GM21717 (cell line): ENCODE measurements around the gene MLH1.

ENCODE experiments used
- ATAC-seq: cut with Tn5 transposase; IDR thresholded peaks from one replicate; pipeline ENCODE4 v1.9.1; 2021; ENCODE audit warnings: mild to moderate bottlenecking, moderate library complexity; ENCODE audit not compliant: unreplicated experiment

The MLH1 gene

DNA sequence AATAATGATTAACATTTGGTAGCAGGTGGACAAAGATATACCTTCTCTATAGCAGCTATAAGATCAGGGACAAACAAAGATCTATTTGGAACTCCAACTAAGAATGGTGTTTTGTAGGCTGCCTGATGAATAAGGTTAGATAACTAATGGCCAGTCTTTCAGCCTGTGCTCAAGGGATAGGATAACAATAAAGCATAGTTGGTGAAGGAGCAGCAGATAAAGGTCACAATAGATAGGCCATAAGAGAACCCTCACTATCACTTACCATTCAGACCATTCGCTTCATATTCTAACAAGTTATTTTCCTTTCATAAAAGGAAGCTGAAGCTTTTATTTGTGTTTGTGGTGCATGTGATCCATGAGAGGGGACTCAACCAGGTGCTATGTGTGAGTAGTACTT, 20.2 kb upstream of the MLH1 start:
- no peak for ATAC-seq

DNA sequence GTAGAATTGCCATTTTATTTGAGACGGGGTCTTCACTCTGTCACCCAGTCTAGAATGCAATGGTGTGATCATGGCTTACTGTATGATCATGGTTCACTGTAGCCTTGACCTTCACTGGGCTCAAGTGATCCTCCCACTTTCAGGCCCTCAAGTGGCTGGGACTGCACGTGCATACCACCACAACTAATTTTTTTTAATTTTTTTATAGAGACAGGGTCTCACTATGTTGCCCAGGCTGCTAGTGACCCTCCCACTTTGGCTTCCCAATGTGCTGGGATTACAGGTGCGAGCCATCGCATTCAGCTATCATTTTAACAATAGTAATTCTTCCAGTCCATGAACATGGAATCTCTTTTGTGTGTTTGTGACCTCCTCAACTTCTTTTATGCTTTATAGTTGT, 12.3 kb upstream of the MLH1 start:
- no peak for ATAC-seq

GRCh38 chr3:36988356-36988755, 5.0 kb upstream of the MLH1 start:
- ATAC-seq, result no peak

- no peak for ATAC-seq
Measured at GRCh38 chr3:36989005-36989404, 4.3 kb upstream of the MLH1 start.

DNA sequence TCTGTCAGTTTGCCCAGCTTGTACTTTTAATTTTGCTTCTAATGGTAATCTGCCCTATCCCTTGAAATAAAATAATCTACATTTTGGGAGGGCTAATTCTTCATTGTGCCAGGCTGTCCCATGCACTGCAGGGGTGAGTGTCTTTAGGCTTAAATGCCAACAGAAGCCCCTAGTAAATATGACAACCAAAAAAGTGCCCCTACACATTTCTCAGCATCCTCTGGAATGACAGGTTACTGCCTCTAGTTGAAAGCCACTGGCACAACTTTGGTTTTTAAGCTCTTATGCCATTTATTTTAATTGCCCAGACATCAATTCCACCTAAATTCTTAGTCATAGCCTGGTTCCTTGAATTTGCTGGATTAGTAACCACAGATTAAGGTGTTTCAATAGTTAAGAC, 3.8 kb upstream of the MLH1 start:
- no peak for ATAC-seq

- ATAC-seq, result no peak
Measured at GRCh38 chr3:36991147-36991546, 2.2 kb upstream of the MLH1 start.

- ATAC-seq, result no peak
Measured at GRCh38 chr3:36991923-36992805, 1.2 kb upstream of the MLH1 start.

DNA sequence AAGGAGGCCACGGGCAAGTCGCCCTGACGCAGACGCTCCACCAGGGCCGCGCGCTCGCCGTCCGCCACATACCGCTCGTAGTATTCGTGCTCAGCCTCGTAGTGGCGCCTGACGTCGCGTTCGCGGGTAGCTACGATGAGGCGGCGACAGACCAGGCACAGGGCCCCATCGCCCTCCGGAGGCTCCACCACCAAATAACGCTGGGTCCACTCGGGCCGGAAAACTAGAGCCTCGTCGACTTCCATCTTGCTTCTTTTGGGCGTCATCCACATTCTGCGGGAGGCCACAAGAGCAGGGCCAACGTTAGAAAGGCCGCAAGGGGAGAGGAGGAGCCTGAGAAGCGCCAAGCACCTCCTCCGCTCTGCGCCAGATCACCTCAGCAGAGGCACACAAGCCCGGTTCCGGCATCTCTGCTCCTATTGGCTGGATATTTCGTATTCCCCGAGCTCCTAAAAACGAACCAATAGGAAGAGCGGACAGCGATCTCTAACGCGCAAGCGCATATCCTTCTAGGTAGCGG, 452 bp upstream of the MLH1 start, which contains the start of gene EPM2AIP1:
Gene EPM2AIP1 (minus strand): TSS at position 326 of the 520 bp plus-strand sequence. CDS start 54 bp downstream, at position 272.
- ATAC-seq, result peak; percentile 85

DNA sequence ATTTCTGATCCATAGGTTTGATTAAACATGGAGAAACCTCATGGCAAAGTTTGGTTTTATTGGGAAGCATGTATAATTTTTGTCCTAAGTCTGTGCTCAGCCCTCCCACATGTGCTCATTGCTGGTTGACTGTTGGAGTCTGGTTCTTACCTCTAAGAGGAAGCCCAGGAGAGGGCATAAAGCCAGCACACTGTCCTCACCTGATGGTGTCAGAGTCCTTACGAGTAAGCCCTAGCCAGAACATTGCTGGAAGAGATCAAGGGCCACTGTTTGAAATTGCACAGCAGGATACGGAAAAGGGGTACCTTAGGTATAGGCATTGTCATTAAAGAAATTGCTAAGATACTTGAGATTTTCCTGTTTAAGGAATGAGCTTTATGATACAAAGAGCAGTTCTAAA, 21.3 kb downstream of the MLH1 start:
- no peak for ATAC-seq

DNA sequence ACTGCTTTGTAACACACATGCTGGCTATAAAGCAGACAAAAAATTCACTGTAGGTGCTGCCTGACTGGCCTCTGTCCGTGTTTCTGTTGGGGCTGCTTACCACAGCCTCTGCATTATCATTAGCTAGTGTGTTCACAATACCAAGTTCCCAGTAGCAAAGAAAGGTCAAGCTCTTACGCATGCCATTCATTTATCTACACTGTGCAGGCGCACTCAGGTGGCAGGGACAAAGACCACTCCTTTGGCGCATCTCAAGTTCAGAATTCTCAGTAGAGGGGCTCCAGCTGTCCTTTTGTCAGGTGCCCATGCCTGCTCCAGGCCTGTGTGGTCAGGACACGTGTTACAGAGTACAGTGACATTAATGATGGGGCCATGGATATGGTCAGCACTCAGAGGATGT, 22.3 kb downstream of the MLH1 start:
- ATAC-seq, result no peak

GRCh38 chr3:37016903-37017302, 23.6 kb downstream of the MLH1 start:
- no peak for ATAC-seq

DNA sequence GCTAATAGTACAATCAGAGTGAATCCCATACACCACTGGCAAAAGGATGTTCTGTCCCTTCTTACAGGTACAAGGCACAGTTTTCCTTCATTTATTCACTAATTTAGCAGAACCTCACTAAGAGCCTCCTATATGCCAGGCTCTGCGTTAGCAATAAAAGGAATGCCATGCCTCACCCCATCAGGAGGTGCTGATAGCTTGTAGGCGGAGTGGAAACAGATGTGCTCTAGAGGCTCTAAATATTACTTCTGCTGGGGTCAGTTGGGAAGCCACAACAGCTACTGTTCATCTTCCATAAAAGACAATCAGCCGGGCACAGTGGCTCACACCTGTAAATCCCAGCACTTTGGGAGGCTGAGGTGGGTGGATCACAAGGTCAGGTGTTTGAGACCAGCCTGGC, 24.4 kb downstream of the MLH1 start:
- ATAC-seq, result no peak

GRCh38 chr3:37024092-37024491, 30.8 kb downstream of the MLH1 start:
- no peak for ATAC-seq

DNA sequence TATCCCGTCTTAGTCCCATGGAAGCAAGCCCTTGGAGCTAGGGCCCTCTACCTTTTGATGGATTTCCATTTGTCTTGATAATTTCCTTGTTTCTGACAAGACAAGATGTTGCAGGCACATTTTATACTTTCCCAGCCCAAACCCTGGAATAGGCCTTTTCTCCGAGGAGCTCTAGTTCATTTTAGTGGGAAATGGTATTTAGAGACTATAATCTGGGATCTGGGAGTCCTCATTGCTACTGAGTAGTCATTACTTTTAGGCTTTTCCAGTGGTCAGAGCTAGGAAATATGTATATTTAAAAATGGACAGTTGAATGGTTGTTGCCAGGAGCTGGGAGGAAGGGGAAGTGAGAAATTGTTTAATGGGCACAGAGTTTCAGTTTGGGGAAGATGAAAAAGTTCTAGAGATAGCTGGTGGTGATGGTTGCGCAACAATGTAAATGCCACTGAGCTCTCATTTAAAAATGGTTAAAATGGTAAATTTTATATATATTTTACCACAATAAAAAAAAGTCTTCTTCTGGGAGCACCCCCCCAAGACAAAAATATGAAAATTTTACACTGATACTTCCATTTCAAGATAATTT, 31.6 kb downstream of the MLH1 start:
- ATAC-seq, result no peak

DNA sequence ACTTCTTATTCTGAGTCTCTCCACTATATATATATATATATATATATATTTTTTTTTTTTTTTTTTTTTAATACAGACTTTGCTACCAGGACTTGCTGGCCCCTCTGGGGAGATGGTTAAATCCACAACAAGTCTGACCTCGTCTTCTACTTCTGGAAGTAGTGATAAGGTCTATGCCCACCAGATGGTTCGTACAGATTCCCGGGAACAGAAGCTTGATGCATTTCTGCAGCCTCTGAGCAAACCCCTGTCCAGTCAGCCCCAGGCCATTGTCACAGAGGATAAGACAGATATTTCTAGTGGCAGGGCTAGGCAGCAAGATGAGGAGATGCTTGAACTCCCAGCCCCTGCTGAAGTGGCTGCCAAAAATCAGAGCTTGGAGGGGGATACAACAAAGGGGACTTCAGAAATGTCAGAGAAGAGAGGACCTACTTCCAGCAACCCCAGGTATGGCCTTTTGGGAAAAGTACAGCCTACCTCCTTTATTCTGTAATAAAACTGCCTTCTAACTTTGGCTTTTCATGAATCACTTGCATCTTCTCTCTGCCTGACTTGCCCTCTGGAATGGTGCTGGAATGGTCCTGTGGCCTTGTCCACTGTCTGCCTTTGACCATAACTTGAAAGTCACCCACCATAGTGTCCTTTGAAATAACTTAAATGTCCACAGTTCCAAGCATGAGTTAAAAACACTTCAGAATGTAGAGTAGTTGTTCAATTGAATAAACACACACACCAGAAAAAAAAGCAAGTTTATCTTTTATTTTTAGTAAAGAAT, 32.4 kb downstream of the MLH1 start:
- no peak for ATAC-seq

- ATAC-seq, result no peak
Measured at GRCh38 chr3:37026851-37027250, 33.5 kb downstream of the MLH1 start.

DNA sequence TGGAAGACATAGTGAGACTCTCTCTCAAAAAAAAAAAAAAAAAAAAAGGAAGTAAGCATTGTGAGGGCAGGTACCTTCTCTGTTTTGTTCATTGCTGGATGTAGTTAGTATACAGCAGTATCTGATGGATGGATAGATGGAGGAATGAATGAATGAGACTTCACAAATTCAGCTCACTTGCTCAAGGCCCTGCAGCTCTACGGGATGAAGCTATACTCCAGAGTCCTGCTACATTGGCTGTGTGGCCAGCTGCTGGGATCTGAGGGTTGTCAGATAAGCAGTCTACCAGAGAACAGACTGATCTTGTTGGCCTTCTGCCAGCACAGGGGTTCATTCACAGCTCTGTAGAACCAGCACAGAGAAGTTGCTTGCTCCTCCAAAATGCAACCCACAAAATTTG, 35.0 kb downstream of the MLH1 start:
- ATAC-seq, result no peak

DNA sequence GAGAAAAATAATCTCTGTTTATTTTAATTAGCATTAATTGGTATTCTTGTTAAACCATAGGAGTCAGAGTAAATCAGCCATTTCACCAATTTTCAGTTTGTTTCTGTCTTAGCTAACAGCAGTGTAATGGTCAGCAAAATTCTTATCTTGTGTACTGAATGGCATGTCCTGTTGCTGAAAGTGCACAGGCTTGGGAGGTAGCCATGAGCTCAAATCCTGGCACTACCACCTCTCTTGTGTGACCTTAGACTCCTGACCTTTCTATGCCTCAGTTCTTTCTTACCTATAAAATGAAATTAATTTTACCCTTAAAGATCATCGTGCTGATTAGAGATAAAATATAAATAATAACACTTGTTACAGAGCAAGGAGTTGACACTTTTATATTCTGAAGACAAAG, 35.8 kb downstream of the MLH1 start:
- no peak for ATAC-seq

- ATAC-seq, result no peak
Measured at GRCh38 chr3:37029516-37030163, 36.3 kb downstream of the MLH1 start.

GRCh38 chr3:37030588-37030987, 37.3 kb downstream of the MLH1 start:
- ATAC-seq, result no peak

GRCh38 chr3:37031096-37031682, 37.9 kb downstream of the MLH1 start:
- no peak for ATAC-seq
